ENCODE measurements around the gene SRP19. TPM values are rescaled to one million over a fixed set of nuclear protein-coding genes. Genes with fewer than 3 reads are reported as not detected.

Gene SRP19
- total and polyA plus RNA-seq, 9 of the 15 experiments (the other 6 are each of a cell fraction or from before 2014, with no cell fraction given), result 52.3 to 357 (median 146) TPM

DNA sequence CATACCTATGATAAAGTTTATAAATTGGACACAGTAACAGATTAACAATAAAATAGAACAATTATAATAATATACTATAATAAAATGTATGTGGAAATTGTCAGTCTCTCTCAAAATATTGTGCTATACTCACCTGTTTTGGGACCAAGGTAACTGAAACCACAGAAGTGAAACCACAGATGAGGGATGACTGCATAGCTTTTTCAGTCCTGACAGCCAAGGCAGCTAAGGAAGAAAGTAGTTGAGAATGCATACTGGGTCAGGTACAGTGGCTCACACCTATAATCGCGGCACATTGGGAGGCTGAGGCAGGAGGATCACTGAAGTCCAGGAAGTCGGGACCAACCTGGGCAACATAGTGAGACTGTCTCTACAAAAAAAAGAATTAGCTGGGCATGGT, 8.9 kb downstream of the SRP19 start (continued):
- TF ChIP-seq, protein P1, sequence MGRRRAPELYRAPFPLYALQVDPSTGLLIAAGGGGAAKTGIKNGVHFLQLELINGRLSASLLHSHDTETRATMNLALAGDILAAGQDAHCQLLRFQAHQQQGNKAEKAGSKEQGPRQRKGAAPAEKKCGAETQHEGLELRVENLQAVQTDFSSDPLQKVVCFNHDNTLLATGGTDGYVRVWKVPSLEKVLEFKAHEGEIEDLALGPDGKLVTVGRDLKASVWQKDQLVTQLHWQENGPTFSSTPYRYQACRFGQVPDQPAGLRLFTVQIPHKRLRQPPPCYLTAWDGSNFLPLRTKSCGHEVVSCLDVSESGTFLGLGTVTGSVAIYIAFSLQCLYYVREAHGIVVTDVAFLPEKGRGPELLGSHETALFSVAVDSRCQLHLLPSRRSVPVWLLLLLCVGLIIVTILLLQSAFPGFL (CRISPR knock-in tag; IDR thresholded peaks at IDR 0.05), result no peak
- TF ChIP-seq SMAD1 (IDR thresholded peaks at IDR 0.05; ENCODE audit: low read depth, low read length, partially characterized antibody) (no peak), ZSCAN29 (IDR thresholded peaks at IDR 0.05) (no peak), ZNF347 (CRISPR knock-in tag; IDR thresholded peaks at IDR 0.05; ENCODE audit: low read depth) (no peak), SMARCB1 (IDR thresholded peaks at IDR 0.05; ENCODE audit: insufficient read length, low read depth) (no peak), XRCC4 (IDR thresholded peaks at IDR 0.05; ENCODE audit: extremely low read depth, insufficient read depth, insufficient read length) (no peak)
- TF ChIP-seq, protein P2, sequence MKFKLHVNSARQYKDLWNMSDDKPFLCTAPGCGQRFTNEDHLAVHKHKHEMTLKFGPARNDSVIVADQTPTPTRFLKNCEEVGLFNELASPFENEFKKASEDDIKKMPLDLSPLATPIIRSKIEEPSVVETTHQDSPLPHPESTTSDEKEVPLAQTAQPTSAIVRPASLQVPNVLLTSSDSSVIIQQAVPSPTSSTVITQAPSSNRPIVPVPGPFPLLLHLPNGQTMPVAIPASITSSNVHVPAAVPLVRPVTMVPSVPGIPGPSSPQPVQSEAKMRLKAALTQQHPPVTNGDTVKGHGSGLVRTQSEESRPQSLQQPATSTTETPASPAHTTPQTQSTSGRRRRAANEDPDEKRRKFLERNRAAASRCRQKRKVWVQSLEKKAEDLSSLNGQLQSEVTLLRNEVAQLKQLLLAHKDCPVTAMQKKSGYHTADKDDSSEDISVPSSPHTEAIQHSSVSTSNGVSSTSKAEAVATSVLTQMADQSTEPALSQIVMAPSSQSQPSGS (CRISPR knock-in tag; IDR thresholded peaks at IDR 0.05), result no peak

DNA sequence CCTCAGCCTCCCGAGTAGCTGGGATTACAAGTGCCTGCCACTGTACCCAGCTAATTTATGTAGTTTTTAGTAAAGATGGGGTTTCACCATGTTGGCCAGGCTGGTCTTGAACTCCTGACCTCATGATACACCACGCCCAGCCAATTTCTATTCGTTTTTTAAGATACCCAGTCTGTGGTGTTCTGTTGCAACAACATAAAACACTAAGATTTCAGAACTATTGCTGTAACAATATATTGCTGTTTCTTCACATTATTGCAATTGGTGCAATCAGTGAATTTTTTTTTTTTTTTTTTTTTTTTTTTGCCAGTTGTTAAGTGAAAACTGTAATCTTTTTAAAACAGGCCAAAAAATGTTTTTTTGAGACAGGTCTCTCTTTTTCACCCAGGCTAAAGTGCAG, 9.9 kb downstream of the SRP19 start:
- in situ Hi-C loops (cut with MboI) (no loop called here), intact Hi-C loops (cut with micrococcal nuclease) (no loop called here)
- DNase-seq (ENCODE audit: extremely low read depth in 1 of 4, low spot score in 3 of 4), result no peak
- peaks cover 60% of the 10 kb centered on the region for H3K36me3 ChIP-seq (ENCODE audit: control insufficient read depth, insufficient read depth, low read length)
- no peak overlapping the region for H3K27ac ChIP-seq (ENCODE audit: extremely low read depth, low read depth, low read length)
- no peak overlapping the region for H3K4me2 ChIP-seq (ENCODE audit: insufficient read depth, low read length)
- CTCF ChIA-PET (ENCODE audit: low intra/inter-chr PET ratio), result no interaction called here
- no peak overlapping the region for H2AFZ ChIP-seq (ENCODE audit: low read depth, low read length)
- ATAC-seq, result no peak
- H3K9me3 ChIP-seq (replicated peaks; ENCODE audit: control insufficient read depth, insufficient read depth, low read depth, low read length), result no peaks in the 10 kb centered on the region
- H4K20me1 ChIP-seq (replicated peaks; ENCODE audit: control insufficient read depth, insufficient read depth, low read length), result no peaks in the 10 kb centered on the region
- 56% methylated on average over 3 of the region's 3 CpGs for WGBS (ENCODE audit: insufficient coverage, low coverage, missing lambda C conversion rate)
- POLR2A ChIA-PET, result interaction anchor here (1.3 kb wide), 1 partner anchor 10 kb away, joined by 3 read pairs; the partner anchor contains the start of gene SRP19
- H3K4me3 ChIP-seq, result no peak overlapping the region
- no peak overlapping the region for H3K9ac ChIP-seq (ENCODE audit: insufficient read depth in 1 of 2, low read depth in 2 of 2, low read length in 2 of 2)
- H3K79me2 ChIP-seq (ENCODE audit: control insufficient read depth, insufficient read depth, low read length), result 0 out of 3 replicates have a peak, but pooled peaks cover 4% of the 10 kb centered on the region
- no peaks in the 10 kb centered on the region for H3K4me1 ChIP-seq (replicated peaks in 1 of 2; ENCODE audit: control insufficient read depth in 2 of 2, insufficient read depth in 2 of 2, low read length in 2 of 2)
- FAIRE-seq, result no peak
- no peaks in the 10 kb centered on the region for H3K27me3 ChIP-seq (ENCODE audit: control insufficient read depth in 2 of 2, insufficient read depth in 2 of 2, low read length in 2 of 2)
- BruUV-seq (replicated peaks), result no TSS peak
- no peaks in the 10 kb centered on the region for H3K9me1 ChIP-seq (ENCODE audit: control insufficient read depth, insufficient read depth, low read length)
- TF ChIP-seq ZBTB1 (CRISPR knock-in tag; IDR thresholded peaks at IDR 0.05; ENCODE audit: borderline replicate concordance, low read depth) (no peak), CC2D1A (IDR thresholded peaks at IDR 0.05) (no peak), SRSF1 (IDR thresholded peaks at IDR 0.05; ENCODE audit: low read depth, low read length) (no peak)
- TF ChIP-seq, protein P3, sequence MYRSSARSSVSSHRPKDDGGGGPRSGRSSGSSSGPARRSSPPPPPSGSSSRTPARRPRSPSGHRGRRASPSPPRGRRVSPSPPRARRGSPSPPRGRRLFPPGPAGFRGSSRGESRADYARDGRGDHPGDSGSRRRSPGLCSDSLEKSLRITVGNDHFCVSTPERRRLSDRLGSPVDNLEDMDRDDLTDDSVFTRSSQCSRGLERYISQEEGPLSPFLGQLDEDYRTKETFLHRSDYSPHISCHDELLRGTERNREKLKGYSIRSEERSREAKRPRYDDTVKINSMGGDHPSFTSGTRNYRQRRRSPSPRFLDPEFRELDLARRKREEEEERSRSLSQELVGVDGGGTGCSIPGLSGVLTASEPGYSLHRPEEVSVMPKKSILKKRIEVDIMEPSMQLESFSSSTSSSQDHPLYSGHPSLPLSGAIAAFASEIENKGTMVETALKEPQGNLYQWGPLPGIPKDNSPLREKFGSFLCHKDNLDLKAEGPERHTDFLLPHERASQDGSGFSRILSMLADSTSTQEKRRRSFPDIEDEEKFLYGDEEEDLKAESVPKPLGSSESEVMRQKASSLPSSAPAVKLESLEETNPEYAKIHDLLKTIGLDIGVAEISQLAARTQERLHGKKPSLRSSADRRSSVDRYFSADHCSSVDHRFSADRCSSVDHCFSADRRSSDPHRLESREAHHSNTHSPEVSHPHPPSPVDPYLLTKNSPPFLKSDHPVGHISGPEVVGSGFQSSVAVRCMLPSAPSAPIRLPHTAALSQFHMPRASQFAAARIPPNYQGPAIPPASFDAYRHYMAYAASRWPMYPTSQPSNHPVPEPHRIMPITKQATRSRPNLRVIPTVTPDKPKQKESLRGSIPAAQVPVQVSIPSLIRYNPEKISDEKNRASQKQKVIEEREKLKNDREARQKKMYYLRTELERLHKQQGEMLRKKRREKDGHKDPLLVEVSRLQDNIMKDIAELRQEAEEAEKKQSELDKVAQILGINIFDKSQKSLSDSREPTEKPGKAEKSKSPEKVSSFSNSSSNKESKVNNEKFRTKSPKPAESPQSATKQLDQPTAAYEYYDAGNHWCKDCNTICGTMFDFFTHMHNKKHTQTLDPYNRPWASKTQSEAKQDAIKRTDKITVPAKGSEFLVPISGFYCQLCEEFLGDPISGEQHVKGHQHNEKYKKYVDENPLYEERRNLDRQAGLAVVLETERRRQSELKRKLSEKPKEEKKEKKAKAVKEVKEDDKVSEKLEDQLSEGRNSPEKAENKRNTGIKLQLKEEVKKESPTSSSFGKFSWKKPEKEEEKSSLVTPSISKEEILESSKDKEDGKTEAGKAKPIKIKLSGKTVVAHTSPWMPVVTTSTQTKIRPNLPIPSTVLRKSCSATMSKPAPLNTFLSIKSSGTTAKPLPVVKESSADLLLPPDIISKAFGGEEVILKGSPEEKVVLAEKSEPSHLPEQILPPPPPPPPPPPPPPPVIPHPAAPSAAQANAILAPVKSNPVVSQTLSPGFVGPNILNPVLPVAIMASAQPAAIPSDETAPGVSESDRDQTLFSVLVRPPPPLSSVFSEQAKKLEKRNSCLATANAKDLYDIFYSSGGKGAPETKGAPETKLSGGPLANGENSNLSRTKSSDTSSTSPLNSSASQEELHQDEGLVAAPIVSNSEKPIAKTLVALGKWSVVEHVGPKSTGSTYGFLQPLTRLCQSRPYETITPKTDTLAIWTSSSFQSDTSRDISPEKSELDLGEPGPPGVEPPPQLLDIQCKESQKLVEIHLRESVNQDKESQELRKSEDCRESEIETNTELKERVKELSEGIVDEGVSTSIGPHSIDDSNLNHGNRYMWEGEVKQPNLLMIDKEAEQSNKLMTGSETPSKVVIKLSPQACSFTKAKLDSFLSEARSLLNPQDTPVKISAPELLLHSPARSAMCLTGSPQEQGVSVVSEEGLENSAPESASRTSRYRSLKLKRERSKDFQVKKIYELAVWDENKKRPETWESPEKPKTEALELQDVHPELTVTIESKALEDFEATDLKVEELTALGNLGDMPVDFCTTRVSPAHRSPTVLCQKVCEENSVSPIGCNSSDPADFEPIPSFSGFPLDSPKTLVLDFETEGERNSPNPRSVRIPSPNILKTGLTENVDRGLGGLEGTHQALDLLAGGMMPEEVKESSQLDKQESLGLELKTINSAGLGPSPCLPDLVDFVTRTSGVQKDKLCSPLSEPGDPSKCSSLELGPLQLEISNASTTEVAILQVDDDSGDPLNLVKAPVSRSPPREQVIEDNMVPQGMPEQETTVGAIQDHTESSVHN (IDR thresholded peaks at IDR 0.05; ENCODE audit: borderline replicate concordance in 1 of 2, low read depth in 1 of 2), result no peak
